GM19239 (cell line): ENCODE data around the gene MAP3K5.

ENCODE experiments used
- DNase-seq: peaks from one replicate; pipeline ENCODE4 v3.0.0; 2011; ENCODE audit warnings: low spot score; ENCODE audit not compliant: insufficient read length
- FAIRE-seq: peaks from 2 replicates; lab custom pipeline; 2011; peaks lifted over from hg19 to GRCh38; lab: Jason Lieb, UNC

The MAP3K5 gene

DNA sequence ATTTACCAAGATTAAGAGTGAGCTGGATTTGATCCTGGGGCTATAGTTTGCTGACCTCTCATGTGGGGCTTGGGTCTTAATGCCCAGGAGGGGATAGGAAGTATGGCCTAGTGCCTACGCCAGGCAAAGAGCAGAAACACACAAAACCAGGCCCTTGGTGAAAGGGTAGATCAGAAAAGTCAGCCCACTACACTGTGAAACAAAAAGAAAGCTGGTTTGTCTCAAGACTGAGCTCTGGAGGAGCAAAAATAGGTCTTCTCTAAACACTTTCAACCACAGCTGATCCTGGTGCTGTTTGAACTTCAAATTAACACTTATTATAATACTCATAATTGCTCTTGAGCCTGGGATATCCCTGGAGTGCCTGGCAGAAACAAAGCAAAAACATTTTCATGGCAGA, 167.0 kb downstream of the MAP3K5 start:
- DNase-seq (no peak), FAIRE-seq (no peak)

DNA sequence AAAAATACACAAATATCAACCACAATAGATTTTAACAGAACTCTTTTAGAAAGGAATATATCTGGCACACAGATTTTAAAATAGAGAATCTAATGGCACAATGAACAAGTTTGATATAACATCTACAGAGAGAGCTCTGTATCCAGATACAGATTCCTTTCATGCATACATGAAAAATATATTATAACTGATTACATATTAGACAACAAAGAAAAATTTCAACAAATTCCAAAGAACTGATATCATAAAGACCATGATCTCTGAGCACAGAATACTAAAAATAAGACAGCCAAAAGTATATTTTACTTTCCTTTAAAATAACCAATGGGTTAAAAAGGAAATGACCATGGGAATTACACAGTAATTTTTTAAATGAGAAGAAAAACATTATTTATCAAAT, 167.9 kb downstream of the MAP3K5 start:
- no peak for FAIRE-seq
- DNase-seq: no peak

DNA sequence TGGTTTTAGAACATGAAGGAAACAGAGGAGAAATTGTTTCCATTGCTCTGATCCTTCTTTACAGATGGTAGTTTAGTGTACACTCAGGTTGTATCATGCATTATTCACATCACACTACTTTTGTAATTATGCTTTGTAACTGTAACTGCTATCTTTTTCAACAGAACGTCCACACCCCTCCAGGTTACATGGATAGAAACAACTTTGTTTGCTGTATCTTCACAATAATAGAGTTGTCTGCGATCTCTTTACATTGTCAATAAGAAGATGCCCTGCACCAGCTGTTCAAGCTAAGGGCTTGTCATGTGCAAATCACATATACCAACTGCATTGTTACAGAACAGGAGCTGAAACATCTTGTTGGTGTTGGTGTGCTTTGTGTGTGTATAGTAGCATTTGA, 174.2 kb downstream of the MAP3K5 start:
- FAIRE-seq (no peak), DNase-seq (no peak)

DNA sequence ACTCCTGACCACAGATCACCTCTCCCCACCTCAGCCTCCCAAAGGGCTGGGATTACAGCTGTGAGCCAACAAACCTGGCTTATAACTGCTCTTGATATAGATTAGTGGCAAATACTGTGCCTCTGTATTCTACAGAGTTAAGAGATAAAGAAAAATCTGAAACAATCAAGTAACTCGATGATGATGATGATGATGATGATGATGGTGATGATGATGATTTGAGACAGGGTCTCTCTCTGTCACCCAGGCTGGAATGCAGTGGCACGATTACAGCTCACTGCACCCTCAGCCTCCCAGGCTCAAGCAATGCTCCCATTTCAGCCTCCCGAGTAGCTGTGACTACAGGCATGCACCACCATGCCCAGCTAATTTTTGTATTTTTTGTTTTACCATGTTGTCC, 175.8 kb downstream of the MAP3K5 start:
- no peak for DNase-seq
- FAIRE-seq: no peak

DNA sequence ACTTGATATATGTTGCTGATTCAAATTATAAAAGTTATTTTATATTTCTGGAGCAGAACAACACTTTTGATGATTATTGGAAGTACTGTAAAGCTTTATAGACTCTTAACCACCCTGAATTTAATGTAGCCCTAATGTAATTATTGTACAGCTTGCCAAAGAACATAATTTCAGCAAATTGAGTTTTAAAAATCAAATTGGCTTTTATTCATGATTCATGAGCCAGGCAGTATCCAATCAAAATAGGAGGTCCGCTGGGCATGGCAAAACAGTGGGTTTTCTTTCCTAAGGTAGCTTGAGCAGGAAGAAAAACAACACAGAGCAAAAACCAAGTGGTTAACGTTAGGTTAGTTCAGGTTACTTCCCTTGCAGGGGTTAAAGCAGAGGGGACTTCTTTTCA, 177.3 kb downstream of the MAP3K5 start:
- FAIRE-seq (no peak), DNase-seq (no peak)

DNA sequence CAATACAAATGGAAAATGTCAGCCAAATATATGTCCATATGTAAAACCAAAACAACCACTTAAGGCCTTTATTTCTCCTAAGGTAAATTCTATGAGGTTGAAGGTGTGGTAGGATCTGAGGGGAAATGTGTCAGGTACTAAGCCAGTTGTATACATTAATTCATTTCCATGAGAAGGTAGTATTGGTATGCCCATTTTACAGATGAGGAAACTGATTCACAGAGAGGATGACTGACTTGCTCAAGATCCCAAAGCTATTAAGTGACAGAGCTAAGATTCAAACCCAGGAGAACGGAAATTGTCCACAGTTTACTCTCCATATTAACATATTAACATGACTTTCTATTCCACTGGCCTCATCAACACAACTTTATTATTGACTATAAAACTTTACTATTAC, 177.9 kb downstream of the MAP3K5 start:
- FAIRE-seq: no peak
- no peak for DNase-seq

DNA sequence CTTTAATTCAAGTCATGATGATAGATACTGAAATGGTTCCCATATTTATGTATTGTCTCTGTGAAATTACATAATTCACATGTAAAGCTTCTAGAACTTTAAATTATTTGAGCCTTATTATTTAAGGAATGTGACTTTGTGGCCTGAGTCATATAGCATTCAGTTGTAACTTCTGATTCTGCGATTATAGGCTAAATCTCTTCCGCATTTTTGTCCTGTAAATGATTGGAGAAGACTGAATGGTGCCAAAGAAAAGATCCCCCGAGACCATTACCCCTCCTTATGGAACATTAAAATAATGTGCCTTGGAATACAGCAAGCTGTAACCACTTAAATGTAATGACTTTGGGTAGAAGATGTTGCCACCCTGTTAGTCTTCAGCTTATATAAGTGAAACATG, 178.8 kb downstream of the MAP3K5 start:
- FAIRE-seq: no peak
- no peak for DNase-seq

DNA sequence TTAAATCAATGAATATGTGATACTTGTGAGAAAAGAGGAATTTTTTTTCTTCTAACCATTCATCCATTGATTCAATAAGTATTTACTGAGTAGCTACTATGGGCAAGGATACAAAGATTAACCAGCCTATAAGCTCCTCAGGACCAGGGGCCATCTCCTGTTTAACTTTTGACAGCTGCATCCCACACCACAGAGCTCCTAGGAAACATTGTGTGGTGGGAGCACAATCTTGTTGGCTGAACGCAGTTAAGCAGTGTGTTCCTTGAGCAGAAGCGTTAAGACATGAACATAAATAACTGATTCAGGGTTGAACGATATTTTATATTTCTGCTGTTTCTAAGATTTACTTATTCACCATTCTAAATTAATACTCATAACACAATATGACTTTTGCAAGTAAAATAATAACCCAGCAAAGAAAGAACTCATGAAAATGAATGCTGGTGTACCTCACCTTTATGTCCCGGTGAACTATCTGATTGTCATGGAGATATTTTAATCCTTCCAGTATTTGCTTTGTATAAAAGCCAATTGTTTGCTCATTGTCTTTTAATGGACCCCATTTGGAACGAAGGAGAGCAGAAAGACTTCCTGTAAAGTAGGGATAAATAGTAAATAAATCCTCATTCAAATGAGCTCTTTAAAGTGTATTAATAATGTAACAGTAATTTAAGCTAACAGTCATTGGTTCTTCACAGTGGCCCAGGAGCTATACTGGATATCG, 179.4 kb downstream of the MAP3K5 start:
- no peak for DNase-seq
- FAIRE-seq: no peak

DNA sequence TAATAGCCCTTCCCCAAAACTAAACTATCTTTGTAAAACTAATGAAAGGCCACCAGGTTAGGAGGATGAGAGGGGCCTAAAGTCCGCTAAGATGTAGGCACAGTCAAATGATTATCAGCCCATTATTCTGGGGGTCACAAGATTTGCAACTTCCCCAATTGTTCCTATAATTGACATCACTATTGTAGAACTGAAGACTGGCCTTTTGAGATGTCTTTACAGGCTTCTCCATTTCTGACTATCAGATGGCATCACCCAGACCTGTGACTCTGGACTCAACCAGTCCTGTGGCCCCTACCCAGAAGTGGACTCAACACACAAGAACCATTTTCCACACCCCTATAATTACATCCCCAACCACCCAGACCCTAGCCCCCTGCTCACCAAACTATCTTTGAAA, 180.5 kb downstream of the MAP3K5 start:
- DNase-seq: no peak
- FAIRE-seq: no peak

DNA sequence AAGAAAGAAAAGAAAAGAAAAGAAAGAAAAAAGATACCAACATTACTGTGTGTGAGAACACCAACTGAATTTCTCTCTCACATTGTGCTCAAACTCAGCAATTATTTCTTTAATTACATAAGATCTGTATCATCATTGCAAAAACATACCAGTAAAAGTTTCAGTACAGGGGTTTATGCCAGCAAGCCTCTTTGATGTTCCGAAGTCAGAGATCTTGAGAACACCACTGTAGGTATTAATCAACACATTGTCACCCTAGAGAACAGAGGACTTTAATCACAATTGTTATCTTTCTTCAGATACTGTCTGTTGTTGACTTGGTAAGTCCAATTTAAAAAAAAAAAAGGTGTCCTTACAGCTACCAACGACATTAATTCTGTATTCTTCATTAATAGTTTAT, 181.1 kb downstream of the MAP3K5 start:
- DNase-seq (no peak), FAIRE-seq (no peak)

DNA sequence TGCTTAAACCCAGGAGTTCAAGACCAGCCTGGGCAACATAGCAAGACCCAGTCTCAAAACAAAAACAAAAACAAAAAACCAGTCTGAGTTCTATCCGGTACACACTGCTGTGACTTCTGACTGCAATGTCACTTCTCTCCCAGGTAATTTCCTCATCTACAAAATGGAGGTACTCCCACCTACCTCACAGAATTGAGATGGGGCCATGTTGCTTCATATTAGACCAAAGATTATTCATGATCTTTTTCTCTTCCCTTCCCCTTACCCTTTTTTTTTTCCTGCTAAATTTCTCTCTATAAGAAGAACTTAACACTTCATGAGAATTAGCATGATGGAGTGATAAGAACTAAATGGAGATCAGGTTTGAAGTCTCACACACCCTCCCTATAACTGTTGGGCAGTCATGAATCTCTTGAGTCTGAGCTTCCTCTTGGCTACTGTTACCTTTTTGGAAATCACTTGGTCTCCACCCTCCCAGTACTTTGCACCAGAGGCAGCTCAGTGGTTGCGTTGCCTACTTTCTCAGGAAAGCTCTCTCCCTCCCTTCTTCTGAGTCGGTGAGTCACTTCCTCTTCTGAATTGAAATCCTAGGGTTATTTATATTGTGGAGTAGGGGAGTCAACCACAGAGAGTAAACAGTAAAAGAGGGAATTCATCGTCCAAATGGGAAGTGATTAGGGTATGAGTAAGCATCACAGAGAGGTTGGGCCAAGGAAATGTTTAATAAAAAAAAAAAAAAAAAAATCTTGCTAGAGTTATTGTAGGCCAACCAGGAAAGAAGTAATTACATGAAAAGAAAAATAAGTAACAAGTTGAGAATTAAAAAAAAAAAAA, 182.2 kb downstream of the MAP3K5 start:
- FAIRE-seq (peak; percentile 42), DNase-seq (no peak)

DNA sequence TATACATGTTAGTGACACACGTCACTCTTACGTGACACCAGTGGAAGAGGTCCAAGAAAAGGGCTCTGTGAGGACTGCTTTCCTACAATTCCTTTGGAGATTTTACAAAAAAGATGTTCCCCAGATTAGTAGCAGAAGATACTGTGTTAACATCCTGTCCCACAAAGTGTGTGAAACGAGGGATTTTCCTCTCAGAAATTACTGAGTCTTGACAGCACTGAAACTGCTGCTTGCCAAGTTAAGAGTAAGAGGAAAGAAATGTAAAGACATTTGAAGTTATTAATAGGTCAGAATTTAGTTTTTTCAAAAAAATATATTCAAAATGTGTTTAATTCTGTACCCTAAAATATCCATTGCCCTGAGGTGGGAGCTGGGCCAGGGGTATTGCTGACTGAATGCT, 183.3 kb downstream of the MAP3K5 start:
- no peak for DNase-seq
- FAIRE-seq: no peak

DNA sequence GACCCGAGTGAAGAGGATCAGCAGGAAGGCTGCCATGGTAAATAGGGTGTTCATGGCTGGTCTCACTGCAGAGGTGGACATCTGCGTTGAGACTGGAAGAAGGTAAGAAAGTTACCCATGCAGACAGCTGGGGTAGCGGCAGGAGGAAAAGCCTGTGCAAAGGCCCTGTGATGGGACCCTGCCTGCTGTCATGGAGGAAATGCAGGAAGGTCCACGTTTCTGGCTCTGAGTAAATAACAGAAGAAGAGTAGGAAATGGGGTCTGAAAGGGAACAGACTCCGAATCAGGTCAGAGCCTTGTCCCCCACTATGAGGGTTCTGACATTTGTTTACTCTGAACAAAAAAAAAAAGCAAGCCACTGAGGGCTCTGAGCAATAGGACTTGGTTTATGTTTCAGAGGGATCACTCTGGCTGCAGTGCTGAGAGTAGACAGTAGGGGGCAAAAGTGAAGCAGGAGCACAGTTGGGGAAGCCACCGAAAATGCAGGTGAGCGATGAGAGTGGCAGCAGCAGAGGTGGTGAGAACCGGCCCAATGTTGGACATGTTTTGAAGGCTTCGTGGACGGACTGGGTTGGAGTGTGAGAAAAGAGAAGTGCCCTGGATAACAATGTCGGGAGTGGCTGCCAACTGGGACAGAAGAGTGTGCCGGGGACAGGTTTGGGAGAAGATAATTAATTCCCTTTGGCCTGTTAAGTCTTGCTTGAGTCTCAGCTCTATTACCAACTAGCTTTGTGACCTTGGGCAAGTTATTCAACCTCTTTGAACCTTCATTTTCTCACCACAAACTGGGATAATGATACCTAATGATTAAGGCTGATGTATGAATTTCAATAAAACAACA, 184.1 kb downstream of the MAP3K5 start:
- peak; percentile 94 for FAIRE-seq
- peak; percentile 39 for DNase-seq

DNA sequence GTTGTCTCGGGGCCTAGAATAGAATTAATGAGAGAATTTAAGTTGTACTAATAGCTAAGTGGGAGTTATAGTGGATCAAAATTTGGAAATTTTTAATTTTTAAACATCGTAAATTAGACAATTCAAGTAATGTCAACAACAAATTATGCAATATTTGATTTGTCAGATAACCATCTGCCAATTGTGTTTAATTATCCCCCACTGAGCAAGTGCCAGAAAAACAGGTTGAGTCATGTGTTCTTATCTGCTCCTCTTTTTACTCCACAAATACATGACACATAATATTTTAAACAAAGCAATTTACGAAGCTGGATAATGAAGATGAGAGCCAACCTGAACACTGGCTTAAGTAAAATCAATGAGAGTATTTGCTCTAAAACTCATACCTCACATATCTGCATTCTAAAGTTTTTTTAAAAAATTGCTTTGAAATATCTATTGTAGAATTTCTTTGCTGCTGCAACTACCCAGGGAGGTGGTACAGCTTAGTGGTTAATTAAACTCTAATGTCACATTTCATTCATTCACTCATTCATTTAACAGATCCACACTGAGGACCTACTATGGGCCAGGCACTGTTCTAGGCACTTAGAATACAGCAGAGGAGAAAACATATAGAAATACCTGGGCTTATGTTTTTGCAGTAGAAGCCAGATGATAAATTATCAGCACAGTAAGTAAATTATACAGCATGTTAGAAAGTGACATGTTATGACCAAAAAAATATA, 184.9 kb downstream of the MAP3K5 start:
- DNase-seq (no peak), FAIRE-seq (no peak)

DNA sequence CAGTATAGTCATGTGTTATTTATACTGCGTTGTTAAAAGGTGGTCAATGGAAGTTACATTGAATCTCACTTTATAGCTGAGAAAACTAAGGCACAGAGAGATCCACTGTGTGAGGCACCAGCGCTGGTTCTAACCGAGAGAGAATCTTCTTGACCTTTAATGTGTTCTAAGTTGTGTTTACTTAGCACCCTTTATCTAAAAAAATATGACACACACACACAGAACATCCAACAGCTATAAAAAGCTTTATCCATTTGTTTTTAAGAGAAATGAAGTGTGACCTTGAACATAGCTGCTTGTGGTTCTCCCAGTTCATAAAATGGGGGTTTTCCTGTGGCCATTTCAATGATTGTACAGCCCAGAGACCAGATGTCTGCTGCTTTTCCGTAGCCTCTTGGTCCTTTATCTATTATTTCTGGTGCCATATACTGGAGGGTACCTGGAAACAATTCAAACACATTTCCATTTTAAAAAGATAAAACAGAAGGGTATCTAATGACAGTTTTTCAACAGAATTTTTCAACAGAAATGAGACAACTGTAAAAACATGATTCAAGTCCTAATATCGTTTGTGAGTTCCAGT, 187.3 kb downstream of the MAP3K5 start:
- FAIRE-seq: no peak
- no peak for DNase-seq

DNA sequence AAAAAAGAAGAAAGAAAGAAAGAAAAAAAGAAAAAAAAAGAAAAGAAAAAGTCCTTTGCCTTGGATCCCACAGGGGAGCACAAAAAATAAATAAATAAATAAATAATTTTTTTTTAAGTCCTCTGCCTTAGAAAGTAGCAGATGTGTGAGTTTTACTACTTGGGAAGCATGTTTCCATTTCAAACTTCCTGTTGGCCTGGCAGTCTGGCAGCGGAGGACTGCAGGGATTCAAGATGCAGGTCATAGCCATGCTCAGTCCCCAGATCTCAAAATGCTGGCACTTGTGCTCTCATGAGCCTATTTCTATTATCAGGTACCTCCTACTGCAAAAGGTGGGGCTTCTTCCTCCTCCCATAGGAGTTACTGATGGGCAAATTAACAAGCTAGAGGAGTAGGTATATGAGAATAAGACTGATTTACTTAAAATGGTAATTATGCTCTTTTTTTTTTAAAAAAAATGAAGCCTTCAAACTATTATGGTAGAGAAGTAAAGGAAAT, 187.9 kb downstream of the MAP3K5 start:
- FAIRE-seq (no peak), DNase-seq (no peak)

DNA sequence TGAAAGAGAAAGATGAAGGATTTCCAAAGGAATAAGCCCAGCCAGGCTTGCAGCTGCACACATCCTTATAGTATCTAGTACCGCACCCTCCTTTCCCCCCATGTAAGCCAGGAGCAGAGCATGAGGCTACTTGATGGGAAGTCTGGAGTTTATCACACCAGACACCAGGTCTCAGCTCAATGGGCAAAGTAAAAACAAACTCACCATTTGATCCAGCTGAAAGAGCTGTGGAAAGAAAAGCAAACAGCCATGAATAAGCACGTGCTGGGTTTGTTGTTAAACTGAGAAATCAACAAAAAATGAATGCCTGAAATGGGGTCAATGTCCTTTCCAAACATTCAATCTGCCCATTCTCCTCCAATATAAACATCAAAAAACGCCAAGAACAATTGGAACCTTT, 191.5 kb downstream of the MAP3K5 start:
- DNase-seq (no peak), FAIRE-seq (no peak)

DNA sequence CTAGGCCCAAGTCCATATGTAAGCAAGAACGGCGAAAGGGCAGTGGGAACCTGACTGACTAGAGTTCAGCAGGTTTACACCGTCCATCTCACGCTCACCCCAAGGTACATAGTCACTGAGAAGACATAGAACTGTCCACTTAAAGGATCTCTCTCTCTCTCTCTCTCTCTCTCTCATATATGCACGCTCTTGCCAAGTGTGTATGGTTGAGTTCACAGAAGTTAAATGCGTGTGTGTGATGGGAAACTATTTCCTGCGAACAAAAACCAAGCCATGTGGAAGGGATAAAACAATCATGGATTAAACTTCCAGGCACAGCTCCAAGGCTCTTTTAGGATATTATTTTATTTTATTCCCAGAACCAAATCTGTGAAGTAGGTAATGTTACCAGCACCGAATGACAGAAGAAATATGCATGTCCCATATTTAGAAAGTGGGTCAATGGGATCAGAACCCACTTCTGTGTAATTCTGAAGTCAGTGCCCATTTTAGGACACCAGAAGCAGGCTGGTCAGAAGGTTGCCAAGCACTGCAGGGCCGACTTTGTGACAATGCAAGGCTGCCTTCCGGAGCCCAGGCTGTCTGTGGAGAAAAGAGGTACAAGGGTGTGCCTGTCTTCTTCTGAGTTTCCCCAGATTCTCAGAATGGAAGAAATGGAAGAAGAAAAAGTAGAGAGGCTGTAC, 192.8 kb downstream of the MAP3K5 start:
- DNase-seq (no peak), FAIRE-seq (no peak)

DNA sequence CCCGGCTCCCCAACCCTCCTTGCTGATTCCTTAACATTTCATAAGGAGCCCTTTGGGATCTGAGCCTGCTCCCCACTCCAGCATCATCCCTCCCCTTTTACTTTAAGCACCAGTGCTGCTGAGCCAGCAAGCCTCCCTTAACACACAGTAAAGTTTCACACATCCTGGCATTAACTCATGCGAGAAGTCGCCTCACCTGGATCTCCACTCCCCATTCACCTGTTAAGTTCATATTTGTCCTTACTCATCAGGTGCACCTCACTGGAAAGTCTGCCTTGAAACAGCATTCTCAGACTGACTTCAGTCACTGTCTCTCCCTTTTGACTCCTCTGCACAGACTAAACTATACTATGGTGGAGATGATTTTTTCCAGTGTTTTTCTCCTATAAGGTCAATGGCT, 194.2 kb downstream of the MAP3K5 start:
- DNase-seq: no peak

More for the DNA sequence above, 194.2 kb downstream of the MAP3K5 start:
- no peak for FAIRE-seq
